Keratinocyte (primary cell): ENCODE results near the gene RNH1. TPM values are rescaled to one million over a fixed set of nuclear protein-coding genes. Genes with fewer than 3 reads are reported as not detected.

ENCODE experiments used
- DNase-seq: peaks from one replicate; pipeline ENCODE4 v3.0.0-alpha.2; 2011; ENCODE audit warnings: low read depth, missing footprints, low spot score
- FAIRE-seq: peaks from 2 replicates; lab custom pipeline; 2011; peaks lifted over from hg19 to GRCh38; lab: Jason Lieb, UNC
- H2AFZ ChIP-seq: 2 replicates; pipeline ENCODE4 v1.6.0; 2012; ENCODE audit warnings: low read length, control low read depth, inconsistent platforms; ENCODE audit not compliant: control insufficient read depth
- H3K27ac ChIP-seq: 2 replicates; pipeline ENCODE4 v1.5.1; 2011; ENCODE audit warnings: low read length; ENCODE audit not compliant: control insufficient read depth, insufficient read depth
- H3K27me3 ChIP-seq: 3 replicates; pipeline ENCODE4 v1.6.0; 2011; ENCODE audit warnings: low read length; ENCODE audit not compliant: control insufficient read depth, insufficient read depth; ENCODE audit errors: extremely low read depth
- H3K36me3 ChIP-seq, 2 experiments: 2 replicates in 1 of 2; 3 replicates in 1 of 2; pipeline ENCODE4 v1.5.1; 2011; ENCODE audit warnings: low read length in 2 of 2, mild to moderate bottlenecking in 1 of 2; ENCODE audit not compliant: control insufficient read depth in 2 of 2, insufficient read depth in 2 of 2; ENCODE audit errors: extremely low read depth in 1 of 2
- H3K4me1 ChIP-seq: 3 replicates; pipeline ENCODE4 v1.5.1; 2011; ENCODE audit warnings: low read length; ENCODE audit not compliant: control insufficient read depth, insufficient read depth; ENCODE audit errors: extremely low read depth
- H3K4me2 ChIP-seq: 3 replicates; pipeline ENCODE4 v1.6.0; 2011; ENCODE audit warnings: low read depth, low read length; ENCODE audit not compliant: control insufficient read depth, insufficient read depth; ENCODE audit errors: extremely low read depth
- H3K4me3 ChIP-seq, 3 experiments: fragments of 200-600 bp in 1 of 3; sonication (generic) in 1 of 3; 2 replicates in 2 of 3; 3 replicates in 1 of 3; pipeline ENCODE4 v1.5.1; 2011 to 2016; ENCODE audit warnings: low read length in 3 of 3, mild to moderate bottlenecking in 3 of 3, control low read depth in 2 of 3, inconsistent platforms in 1 of 3, low read depth in 1 of 3, mixed read lengths in 1 of 3, mixed run types in 1 of 3, moderate library complexity in 1 of 3; ENCODE audit not compliant: control insufficient read depth in 2 of 3, insufficient read depth in 2 of 3; ENCODE audit errors: extremely low read depth in 1 of 3
- H3K79me2 ChIP-seq: 2 replicates; pipeline ENCODE4 v1.6.0; 2012; ENCODE audit warnings: low read length; ENCODE audit not compliant: control insufficient read depth, insufficient read depth
- H3K9ac ChIP-seq: 3 replicates; pipeline ENCODE4 v1.6.0; 2011; ENCODE audit warnings: low read length; ENCODE audit not compliant: control insufficient read depth, insufficient read depth; ENCODE audit errors: extremely low read depth
- H3K9me1 ChIP-seq: 3 replicates; pipeline ENCODE4 v1.6.0; 2011; ENCODE audit warnings: low read length; ENCODE audit not compliant: control insufficient read depth, insufficient read depth; ENCODE audit errors: extremely low read depth
- H3K9me3 ChIP-seq: 2 replicates; pipeline ENCODE4 v1.5.1; 2012; ENCODE audit warnings: low read depth, low read length; ENCODE audit not compliant: control insufficient read depth
- H4K20me1 ChIP-seq: 3 replicates; pipeline ENCODE4 v1.6.0; 2011; ENCODE audit warnings: low read length; ENCODE audit not compliant: control insufficient read depth, insufficient read depth; ENCODE audit errors: extremely low read depth
- CTCF ChIP-seq, 3 experiments: IDR thresholded peaks in 1 of 3; conservative IDR thresholded peaks in 1 of 3; optimal IDR thresholded peaks in 1 of 3; 2 replicates in 2 of 3; 3 replicates in 1 of 3; pipeline versions ENCODE3 to v1.5.1; 2011; ENCODE audit warnings: low read length in 3 of 3, mild to moderate bottlenecking in 3 of 3, moderate library complexity in 2 of 3, control low read depth in 1 of 3, inconsistent platforms in 1 of 3; ENCODE audit not compliant: insufficient read depth in 2 of 3; ENCODE audit errors: extremely low read depth in 1 of 3
- EZH2 ChIP-seq: IDR thresholded peaks from one replicate; pipeline ENCODE4 v1.6.1; 2012; ENCODE audit warnings: inconsistent platforms, mild to moderate bottlenecking, low read length, moderate library complexity
- dilution Hi-C: fragments of 300-500 bp; cut with MboI; formaldehyde crosslinking; loops from one replicate; pipeline ENCODE4 v1.7.0; 2020; ENCODE audit warnings: low sequenced_read_pairs; ENCODE audit not compliant: extremely low pct_ligation_motif_present
- polyA plus RNA-seq, 5 experiments: library from polyadenylated mRNA; depleted of rRNA in 3 of 5; stranded (reverse) in 3 of 5; stranded (forward) in 1 of 5; unstranded in 1 of 5; fragments of >200 nt; gene quantifications; 1 replicate in 1 of 5; 2 replicates in 3 of 5; 3 replicates in 1 of 5; pipeline versions ENCODE4 v1.2.1 to v1.2.3, GENCODE V29; 2011 to 2012; ENCODE audit warnings: missing spikeins in 2 of 5, low read depth in 1 of 5, low replicate concordance in 1 of 5

The RNH1 gene
- polyA plus RNA-seq, 1 donor (not counting 4 experiments of a cell fraction or from before 2014, with no cell fraction given), result 92.0 TPM

- FAIRE-seq (no peak), DNase-seq (no peak)
- Histone ChIP-seq H2AFZ (no peak overlapping the region), H3K4me3 (no peak overlapping the region), H3K9ac (no peak overlapping the region), H3K4me2 (no peak overlapping the region), H4K20me1 (peaks cover 2% of the 10 kb centered on the region), H3K4me1 (no peaks in the 10 kb centered on the region), H3K27me3 (no peaks in the 10 kb centered on the region), H3K79me2 (peaks cover 12% of the 10 kb centered on the region), H3K9me3 (no peaks in the 10 kb centered on the region), H3K9me1 (no peaks in the 10 kb centered on the region), H3K36me3 (peaks cover 8 to 14% of the 10 kb centered on the region in 2 experiments), H3K27ac (no peak overlapping the region)
- TF ChIP-seq CTCF (optimal IDR thresholded peaks at IDR 0.05 in 1 of 3, IDR thresholded peaks at IDR 0.05 in 1 of 3, conservative IDR thresholded peaks at IDR 0.05 in 1 of 3; ENCODE audit: extremely low read depth in 1 of 3, insufficient read depth in 2 of 3, low read length in 3 of 3) (no peak), EZH2 (no peak)
- dilution Hi-C loops, result no loop called here
Measured at GRCh38 chr11:488992-489391, 18.1 kb downstream of the RNH1 start.

GRCh38 chr11:488579-488978 lies 18.5 kb downstream of the RNH1 start:
- no peak for DNase-seq
- Histone ChIP-seq H3K27ac (no peak overlapping the region), H3K27me3 (no peaks in the 10 kb centered on the region), H2AFZ (no peak overlapping the region), H3K9me3 (no peaks in the 10 kb centered on the region), H3K9me1 (no peaks in the 10 kb centered on the region), H3K36me3 (peaks cover 8 to 14% of the 10 kb centered on the region in 2 experiments), H3K9ac (no peak overlapping the region), H3K79me2 (peaks cover 12% of the 10 kb centered on the region), H3K4me3 (no peak overlapping the region), H4K20me1 (peaks cover 2% of the 10 kb centered on the region), H3K4me1 (no peaks in the 10 kb centered on the region), H3K4me2 (no peak overlapping the region)
- TF ChIP-seq CTCF (optimal IDR thresholded peaks at IDR 0.05 in 1 of 3, IDR thresholded peaks at IDR 0.05 in 1 of 3, conservative IDR thresholded peaks at IDR 0.05 in 1 of 3; ENCODE audit: extremely low read depth in 1 of 3, insufficient read depth in 2 of 3, low read length in 3 of 3) (no peak), EZH2 (no peak)
- FAIRE-seq, result no peak
- dilution Hi-C loops, result no loop called here
